ENCODE results near the gene GPR137.

GPR137 gene

GRCh38 chr11:64337538-64338249 is 52.0 kb downstream of the GPR137 start:
- DNase-seq (ENCODE audit: low read depth): no peak
- no peak overlapping the region for H3K4me3 ChIP-seq (ENCODE audit: low read depth, low read length)
- no peak for TF ChIP-seq CTCF (conservative IDR thresholded peaks at IDR 0.05; ENCODE audit: low read depth, low read length)

- no peak overlapping the region for H3K4me3 ChIP-seq (ENCODE audit: low read depth, low read length)
- no peak for DNase-seq (ENCODE audit: low read depth)
- TF ChIP-seq CTCF (conservative IDR thresholded peaks at IDR 0.05; ENCODE audit: low read depth, low read length): no peak
Measured at GRCh38 chr11:64338716-64339115, 53.1 kb downstream of the GPR137 start.
